ENCODE data around the gene CFAP61. TPM values are rescaled to one million over a fixed set of nuclear protein-coding genes. Genes with fewer than 3 reads are reported as not detected.
"Not testable (repeated sequence)": the region's sequence is repeated elsewhere in the genome, so short reads cannot be mapped to it uniquely, and the experiment has no call there.

CFAP61 gene
- total and polyA plus RNA-seq, 5 experiments from 2014 or later, result not detected

- no peaks in the 10 kb centered on the region for H3K36me3 Mint-ChIP-seq
- ATAC-seq (no peak), DNase-seq (no peak)
- no peak overlapping the region for H3K27ac Mint-ChIP-seq
- H3K9me3 Mint-ChIP-seq, result no peaks in the 10 kb centered on the region
- no peak overlapping the region for H3K4me3 Mint-ChIP-seq
- POLR2A ChIA-PET, result no interaction called here
- no peaks in the 10 kb centered on the region for H3K4me1 Mint-ChIP-seq
- peaks cover 7 to 30% (median 12%) of the 10 kb centered on the region in 5 donors for H3K27me3 Mint-ChIP-seq
Observed at GRCh38 chr20:20103486-20103885, 51.2 kb downstream of the CFAP61 start.

- Mint-ChIP-seq H3K36me3 (peaks cover 0 to 34% (median 8%) of the 10 kb centered on the region in 3 donors), H3K4me1 (peaks cover 0 to 18% (median 0%) of the 10 kb centered on the region in 4 donors), H3K27me3 (peaks cover 8 to 51% (median 13%) of the 10 kb centered on the region in 5 donors), H3K9me3 (peaks cover 0 to 46% (median 27%) of the 10 kb centered on the region in 9 donors)
- POLR2A ChIA-PET, ATAC-seq, DNase-seq, H3K4me3 Mint-ChIP-seq, H3K27ac Mint-ChIP-seq: not testable (repeated sequence)
Observed at GRCh38 chr20:20123187-20123586, 70.9 kb downstream of the CFAP61 start.

DNA sequence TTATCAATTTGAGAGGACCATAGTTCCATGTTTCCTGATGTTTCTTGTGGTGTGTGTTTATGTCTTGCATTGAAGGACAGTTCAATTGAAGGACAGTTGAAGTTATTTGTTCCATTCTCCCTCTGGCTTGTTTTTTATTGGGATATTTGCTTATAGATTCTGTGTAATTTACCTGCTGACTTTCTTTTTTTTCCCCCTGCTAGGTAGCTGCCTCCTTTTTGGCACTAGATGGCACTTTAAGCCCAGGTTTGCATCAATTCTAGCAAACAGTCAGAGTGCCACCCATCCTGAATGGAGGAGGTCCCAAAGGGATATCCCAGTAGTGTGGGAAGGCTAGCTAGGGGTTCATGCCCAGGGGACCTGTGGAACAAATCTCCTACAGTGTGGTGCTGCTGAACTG is 78.1 kb downstream of the CFAP61 start:
- DNase-seq (no peak), ATAC-seq (no peak)
- peaks cover 7 to 37% (median 18%) of the 10 kb centered on the region in 9 donors for H3K9me3 Mint-ChIP-seq
- POLR2A ChIA-PET, result no interaction called here
- peaks cover 0 to 10% (median 0%) of the 10 kb centered on the region in 4 donors for H3K4me1 Mint-ChIP-seq
- H3K4me3 Mint-ChIP-seq, result no peak overlapping the region
- H3K36me3 Mint-ChIP-seq, result peaks cover 3 to 28% (median 7%) of the 10 kb centered on the region in 3 donors
- H3K27me3 Mint-ChIP-seq, result peaks cover 16 to 50% (median 18%) of the 10 kb centered on the region in 5 donors
- no peak overlapping the region for H3K27ac Mint-ChIP-seq

DNA sequence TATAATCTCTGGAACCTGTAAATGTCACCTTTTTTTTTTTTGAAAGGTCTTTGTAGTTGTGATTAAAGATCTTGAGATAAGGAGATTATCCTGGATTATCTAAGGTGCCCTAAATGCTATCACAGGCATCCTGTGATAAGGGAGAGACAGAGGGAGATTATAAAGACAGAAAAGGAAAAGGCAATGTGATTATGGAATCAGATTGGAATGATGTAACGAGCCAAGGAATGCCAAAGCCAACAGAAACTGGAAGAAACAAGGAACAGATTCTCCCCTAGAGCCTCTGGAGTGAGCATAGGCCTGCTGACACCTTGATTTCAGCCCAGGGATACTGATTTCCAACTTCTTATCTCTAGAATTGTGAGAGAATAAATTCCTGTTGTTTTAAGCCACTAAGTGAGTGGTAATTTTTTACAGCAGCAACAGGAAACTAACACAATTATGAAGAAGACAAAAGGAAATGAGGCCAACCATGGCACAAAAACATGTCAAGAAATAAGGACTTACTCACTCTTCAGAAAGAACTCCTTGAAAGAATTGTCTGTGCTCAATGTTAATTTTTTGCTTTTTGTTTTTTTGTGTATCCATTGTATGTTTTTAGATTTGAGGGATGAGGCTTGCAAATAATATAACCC is 82.7 kb downstream of the CFAP61 start:
- peaks cover 0 to 28% (median 18%) of the 10 kb centered on the region in 9 donors for H3K9me3 Mint-ChIP-seq
- H3K27ac Mint-ChIP-seq, result no peak overlapping the region
- DNase-seq, result no peak

GRCh38 chr20:20136313-20136712 is 84.0 kb downstream of the CFAP61 start:
- POLR2A ChIA-PET, result no interaction called here
- no peak overlapping the region for H3K4me3 Mint-ChIP-seq
- peaks cover 0 to 6% (median 0%) of the 10 kb centered on the region in 4 donors for H3K4me1 Mint-ChIP-seq
- peaks cover 0 to 14% (median 0%) of the 10 kb centered on the region in 3 donors for H3K36me3 Mint-ChIP-seq
- H3K27me3 Mint-ChIP-seq, result peaks cover 0 to 10% (median 2%) of the 10 kb centered on the region in 5 donors
- peaks cover 0 to 17% (median 14%) of the 10 kb centered on the region in 9 donors for H3K9me3 Mint-ChIP-seq
- ATAC-seq (no peak), DNase-seq (no peak)
- H3K27ac Mint-ChIP-seq, result no peak overlapping the region

More for the DNA sequence above, 82.7 kb downstream of the CFAP61 start:
- Mint-ChIP-seq H3K4me1 (peaks cover 0 to 6% (median 0%) of the 10 kb centered on the region in 4 donors), H3K4me3 (no peak overlapping the region), H3K36me3 (peaks cover 0 to 23% (median 3%) of the 10 kb centered on the region in 3 donors), H3K27me3 (peaks cover 3 to 12% (median 8%) of the 10 kb centered on the region in 5 donors)
- POLR2A ChIA-PET, result no interaction called here
- ATAC-seq, result no peak

DNA sequence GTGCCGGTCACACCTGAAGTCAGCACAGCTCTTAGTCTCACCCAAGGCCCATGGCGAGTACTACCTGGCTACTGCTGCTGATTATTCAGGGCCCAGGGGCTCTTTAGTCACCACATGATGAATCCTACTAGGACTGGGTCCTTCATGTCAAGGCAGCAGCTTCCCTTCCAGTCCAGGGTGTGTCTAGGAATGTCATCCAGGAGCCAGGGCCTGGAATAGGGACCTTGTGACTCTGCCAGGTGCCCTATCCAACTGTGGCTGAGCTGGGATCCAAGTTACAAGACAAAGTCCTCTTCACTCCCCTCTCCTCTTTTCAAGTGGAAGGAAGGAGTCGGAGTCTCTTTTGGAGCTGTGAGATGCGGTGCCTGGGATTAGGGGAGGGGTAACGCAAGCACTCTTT is 85.5 kb downstream of the CFAP61 start:
- ATAC-seq, result no peak
- peaks cover 0 to 6% (median 0%) of the 10 kb centered on the region in 4 donors for H3K4me1 Mint-ChIP-seq
- no peak overlapping the region for H3K27ac Mint-ChIP-seq
- POLR2A ChIA-PET, result no interaction called here
- H3K36me3 Mint-ChIP-seq, result peaks cover 0 to 10% (median 0%) of the 10 kb centered on the region in 3 donors
- H3K4me3 Mint-ChIP-seq, result no peak overlapping the region
- DNase-seq, result no peak
- H3K9me3 Mint-ChIP-seq, result peaks cover 0 to 18% (median 11%) of the 10 kb centered on the region in 9 donors
- peaks cover 5 to 8% (median 8%) of the 10 kb centered on the region in 5 donors for H3K27me3 Mint-ChIP-seq

DNA sequence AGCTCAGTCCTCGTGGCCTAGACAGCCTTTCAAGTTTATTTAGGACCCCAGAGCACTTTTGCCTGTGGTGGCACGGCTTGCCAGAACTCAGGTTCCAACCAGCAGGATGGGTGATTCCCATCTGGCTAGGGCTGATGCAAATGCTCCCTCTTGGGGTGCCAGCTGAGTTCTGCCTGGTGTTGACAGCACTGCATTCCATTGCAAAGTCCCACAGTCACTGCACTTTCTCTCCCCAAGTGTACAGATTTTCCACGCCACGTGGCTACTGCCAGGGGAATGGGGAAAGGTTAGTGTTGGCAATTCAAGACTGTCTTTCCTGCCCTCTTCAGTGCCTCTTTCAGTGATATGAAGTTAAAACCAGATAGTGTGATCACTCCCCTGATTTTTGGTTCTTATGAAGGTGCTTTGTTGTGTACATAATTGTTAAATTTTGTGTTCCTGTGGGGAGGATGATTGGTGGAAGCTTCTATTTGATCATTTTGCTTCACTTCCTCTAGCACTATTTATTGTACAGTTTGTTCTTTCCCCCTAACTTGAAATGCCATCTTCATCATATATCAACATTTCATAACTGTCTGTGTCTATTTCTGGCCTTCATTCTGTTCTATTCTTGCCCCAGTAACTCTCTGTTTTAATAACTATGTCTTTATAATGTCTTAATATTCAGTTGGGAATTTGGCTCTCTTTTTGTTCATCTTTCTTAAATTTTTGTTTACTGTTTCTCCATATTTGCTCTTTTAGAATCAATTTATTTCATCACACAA is 86.2 kb downstream of the CFAP61 start:
- Mint-ChIP-seq H3K36me3 (peaks cover 0 to 5% (median 0%) of the 10 kb centered on the region in 3 donors), H3K9me3 (peaks cover 0 to 17% (median 6%) of the 10 kb centered on the region in 9 donors), H3K4me1 (peaks cover 0 to 6% (median 0%) of the 10 kb centered on the region in 4 donors), H3K4me3 (no peak overlapping the region), H3K27ac (peak overlapping the region in 1 of 10 donors; percentile 35), H3K27me3 (peaks cover 1 to 8% (median 6%) of the 10 kb centered on the region in 5 donors)
- DNase-seq (no peak), ATAC-seq (no peak)
- POLR2A ChIA-PET, result no interaction called here

GRCh38 chr20:20139403-20139802 is 87.1 kb downstream of the CFAP61 start:
- POLR2A ChIA-PET, result no interaction called here
- DNase-seq (no peak), ATAC-seq (no peak)
- Mint-ChIP-seq H3K36me3 (peaks cover 0 to 5% (median 0%) of the 10 kb centered on the region in 3 donors), H3K9me3 (peaks cover 0 to 17% (median 9%) of the 10 kb centered on the region in 9 donors), H3K27me3 (peaks cover 1 to 10% (median 8%) of the 10 kb centered on the region in 5 donors), H3K4me1 (peaks cover 0 to 6% (median 0%) of the 10 kb centered on the region in 4 donors), H3K4me3 (no peak overlapping the region), H3K27ac (no peak overlapping the region)

DNA sequence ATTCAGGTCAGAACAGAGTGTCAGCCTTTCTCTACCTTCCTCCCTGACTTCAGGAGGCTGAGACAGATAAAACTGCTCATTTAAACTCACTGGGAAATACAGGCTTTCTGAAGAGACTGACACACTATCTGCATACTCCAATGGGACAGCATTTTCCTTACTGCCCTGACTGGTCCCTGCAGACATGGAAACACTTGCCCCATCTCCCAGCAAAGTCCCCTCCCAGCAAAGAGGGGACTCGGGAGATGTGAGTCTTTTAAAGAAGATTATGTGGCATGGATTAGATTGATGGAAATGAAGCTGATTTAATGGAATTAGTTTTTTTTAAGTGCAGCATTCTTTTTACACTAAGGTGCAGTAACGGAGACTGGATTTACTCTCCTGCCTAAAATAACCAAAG is 90.8 kb downstream of the CFAP61 start:
- ATAC-seq (no peak), DNase-seq (no peak)
- Mint-ChIP-seq H3K4me3 (no peak overlapping the region), H3K9me3 (peaks cover 1 to 26% (median 10%) of the 10 kb centered on the region in 9 donors), H3K36me3 (peaks cover 0 to 5% (median 0%) of the 10 kb centered on the region in 3 donors), H3K4me1 (peaks cover 0 to 6% (median 0%) of the 10 kb centered on the region in 4 donors), H3K27ac (no peak overlapping the region), H3K27me3 (peaks cover 6 to 14% (median 10%) of the 10 kb centered on the region in 5 donors)
- POLR2A ChIA-PET, result no interaction called here

DNA sequence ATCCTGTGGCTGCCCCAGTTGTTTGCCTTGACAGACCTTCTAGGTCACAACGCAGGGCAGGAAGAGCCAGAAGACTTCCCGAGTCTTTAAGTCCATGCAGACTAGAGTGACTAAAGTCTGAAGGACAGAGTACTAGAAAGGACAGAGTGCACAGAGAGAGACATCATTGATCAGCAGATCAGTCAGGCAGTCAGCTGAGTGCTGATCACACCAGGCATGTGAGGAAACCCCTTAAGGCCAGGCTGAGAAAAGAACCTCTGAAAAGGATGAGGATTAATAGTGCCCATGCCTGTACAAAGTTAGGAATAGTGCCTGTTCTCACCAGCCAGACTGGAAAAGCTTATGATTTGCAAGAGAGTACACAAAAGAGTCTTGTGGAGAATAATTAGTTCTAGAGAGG is 91.3 kb downstream of the CFAP61 start:
- H3K27ac Mint-ChIP-seq, result no peak overlapping the region
- no peak overlapping the region for H3K4me3 Mint-ChIP-seq
- no peak for ATAC-seq
- no peak for DNase-seq
- peaks cover 8 to 19% (median 11%) of the 10 kb centered on the region in 5 donors for H3K27me3 Mint-ChIP-seq
- peaks cover 1 to 23% (median 10%) of the 10 kb centered on the region in 9 donors for H3K9me3 Mint-ChIP-seq
- H3K4me1 Mint-ChIP-seq, result peaks cover 0 to under 1% (median 0%) of the 10 kb centered on the region in 4 donors
- POLR2A ChIA-PET, result no interaction called here
- H3K36me3 Mint-ChIP-seq, result peaks cover 0 to 3% (median 0%) of the 10 kb centered on the region in 3 donors

DNA sequence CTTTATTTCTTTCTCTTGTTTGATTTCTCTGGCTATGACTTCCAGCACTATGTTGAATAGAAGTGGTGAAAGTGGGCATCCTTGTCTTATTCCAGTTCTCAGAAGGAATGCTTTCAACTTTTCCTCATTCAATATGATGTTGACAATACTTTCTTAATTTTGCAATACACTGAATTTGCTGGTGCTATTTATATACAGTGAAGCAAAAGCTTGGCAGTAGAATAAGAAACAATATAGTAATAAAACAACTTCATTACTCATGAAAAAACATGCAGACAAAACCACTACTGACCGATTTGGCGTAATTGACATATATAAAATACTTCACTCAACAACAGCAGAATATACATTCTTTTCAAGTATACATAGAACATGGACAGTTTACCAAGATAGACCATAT is 96.4 kb downstream of the CFAP61 start:
- Mint-ChIP-seq H3K4me1 (no peaks in the 10 kb centered on the region), H3K27ac (no peak overlapping the region), H3K36me3 (peaks cover 0 to 9% (median 6%) of the 10 kb centered on the region in 3 donors), H3K4me3 (no peak overlapping the region), H3K9me3 (peaks cover 3 to 55% (median 15%) of the 10 kb centered on the region in 9 donors), H3K27me3 (peaks cover 7 to 34% (median 11%) of the 10 kb centered on the region in 5 donors)
- no peak for DNase-seq
- ATAC-seq, result no peak
- POLR2A ChIA-PET, result no interaction called here

DNA sequence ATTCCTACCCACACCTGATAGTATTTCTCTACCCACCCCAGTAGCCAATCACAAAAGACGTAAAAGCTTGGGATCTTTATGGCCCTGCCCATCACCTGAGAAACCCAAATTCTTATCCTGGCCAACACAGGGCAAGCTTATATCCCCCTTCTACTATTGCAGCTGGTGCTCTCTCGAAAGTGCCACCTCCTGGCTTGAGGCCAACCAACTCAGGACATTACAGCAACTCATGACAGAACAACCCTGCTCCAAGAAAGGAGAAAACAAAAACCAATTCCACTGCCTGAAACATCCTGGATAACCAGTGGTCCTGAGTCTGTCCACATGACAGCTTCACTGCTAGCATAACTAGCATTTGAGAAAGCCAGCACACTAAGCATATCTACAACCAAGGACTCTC is 97.9 kb downstream of the CFAP61 start:
- Mint-ChIP-seq H3K36me3 (peaks cover 0 to 9% (median 6%) of the 10 kb centered on the region in 3 donors), H3K9me3 (peaks cover 0 to 43% (median 8%) of the 10 kb centered on the region in 9 donors), H3K4me1 (no peaks in the 10 kb centered on the region), H3K27me3 (peaks cover 4 to 37% (median 13%) of the 10 kb centered on the region in 5 donors), H3K27ac (no peak overlapping the region), H3K4me3 (no peak overlapping the region)
- DNase-seq (no peak), ATAC-seq (no peak)
- POLR2A ChIA-PET, result no interaction called here

- Mint-ChIP-seq H3K27me3 (peaks cover 0 to 14% (median 1%) of the 10 kb centered on the region in 5 donors), H3K9me3 (peaks cover 0 to 13% (median 2%) of the 10 kb centered on the region in 9 donors), H3K4me3 (no peak overlapping the region), H3K4me1 (peaks cover 0 to 2% (median 0%) of the 10 kb centered on the region in 4 donors), H3K36me3 (no peaks in the 10 kb centered on the region), H3K27ac (no peak overlapping the region)
- DNase-seq (no peak), ATAC-seq (no peak)
- POLR2A ChIA-PET, result no interaction called here
Observed at GRCh38 chr20:20160520-20160919, 108.2 kb downstream of the CFAP61 start.

All from naive thymus-derived CD8-positive, alpha-beta T cell (primary cell).